ENCODE measurements around the gene SULT2A1.
A peak's percentile ranks its signal among the peaks of the same experiment; 100 is the strongest.

The SULT2A1 gene

GRCh38 chr19:47821460-47822020 is 64.6 kb downstream of the SULT2A1 start, which contains the start of gene CRX:
CRX (plus strand) TSS chr19:47821937; CDS start chr19:47834444, 12,507 bp downstream.
- DNase-seq (ENCODE audit: low read depth), result no peak
- no peak for TF ChIP-seq CTCF (conservative IDR thresholded peaks at IDR 0.05; ENCODE audit: low read depth, low read length)
- peak within 1 kb of the TSS; percentile 25 for H3K4me3 ChIP-seq (ENCODE audit: low read length)
